Measurements from ENCODE around the gene SLC26A4.

- TF ChIP-seq CTCF (IDR thresholded peaks at IDR 0.05): no peak
- no peak for TF ChIP-seq POLR2A (IDR thresholded peaks at IDR 0.05)
Measured at GRCh38 chr7:107668296-107668695, 7.7 kb downstream of the SLC26A4 start.
